ENCODE measurements around the gene TRIM61. TPM values are rescaled to one million over a fixed set of nuclear protein-coding genes. Genes with fewer than 3 reads are reported as not detected.
"Not testable (repeated sequence)": the region's sequence is repeated elsewhere in the genome, so short reads cannot be mapped to it uniquely, and the experiment has no call there.

The TRIM61 gene
- total RNA-seq, 1 donor from 2014 or later = 0.19 TPM

DNA sequence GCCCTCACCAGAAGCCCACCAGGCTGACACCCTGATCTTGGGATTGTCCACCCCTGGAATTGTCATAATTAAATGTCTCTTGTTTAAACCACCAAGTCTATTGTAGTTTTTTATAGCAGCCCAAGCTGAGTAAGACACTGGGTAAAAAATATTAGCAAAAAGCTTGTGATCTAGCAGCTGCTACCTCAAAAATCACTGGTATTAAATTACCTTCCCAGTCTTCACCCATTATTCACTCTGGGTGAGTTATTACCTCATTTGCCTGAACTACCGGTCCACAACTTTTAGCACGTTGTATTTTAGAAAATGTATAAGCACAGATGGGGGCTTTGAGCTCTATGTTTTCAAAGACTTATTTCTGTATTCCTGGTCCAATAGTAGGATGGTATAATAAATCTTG, 12.0 kb upstream of the TRIM61 start:
- H3K27me3 Mint-ChIP-seq (ENCODE audit: low read depth) = no peaks in the 10 kb centered on the region
- H3K4me1 Mint-ChIP-seq = no peaks in the 10 kb centered on the region
- no peak for DNase-seq (ENCODE audit: low read depth, low spot score)
- no peak overlapping the region for H3K4me3 Mint-ChIP-seq
- H3K27ac Mint-ChIP-seq (ENCODE audit: unreplicated experiment) = no peak overlapping the region
- no peaks in the 10 kb centered on the region for H3K9me3 Mint-ChIP-seq
- TF ChIP-seq, protein P1, sequence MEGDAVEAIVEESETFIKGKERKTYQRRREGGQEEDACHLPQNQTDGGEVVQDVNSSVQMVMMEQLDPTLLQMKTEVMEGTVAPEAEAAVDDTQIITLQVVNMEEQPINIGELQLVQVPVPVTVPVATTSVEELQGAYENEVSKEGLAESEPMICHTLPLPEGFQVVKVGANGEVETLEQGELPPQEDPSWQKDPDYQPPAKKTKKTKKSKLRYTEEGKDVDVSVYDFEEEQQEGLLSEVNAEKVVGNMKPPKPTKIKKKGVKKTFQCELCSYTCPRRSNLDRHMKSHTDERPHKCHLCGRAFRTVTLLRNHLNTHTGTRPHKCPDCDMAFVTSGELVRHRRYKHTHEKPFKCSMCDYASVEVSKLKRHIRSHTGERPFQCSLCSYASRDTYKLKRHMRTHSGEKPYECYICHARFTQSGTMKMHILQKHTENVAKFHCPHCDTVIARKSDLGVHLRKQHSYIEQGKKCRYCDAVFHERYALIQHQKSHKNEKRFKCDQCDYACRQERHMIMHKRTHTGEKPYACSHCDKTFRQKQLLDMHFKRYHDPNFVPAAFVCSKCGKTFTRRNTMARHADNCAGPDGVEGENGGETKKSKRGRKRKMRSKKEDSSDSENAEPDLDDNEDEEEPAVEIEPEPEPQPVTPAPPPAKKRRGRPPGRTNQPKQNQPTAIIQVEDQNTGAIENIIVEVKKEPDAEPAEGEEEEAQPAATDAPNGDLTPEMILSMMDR (conservative IDR thresholded peaks at IDR 0.05) = no peak
- H3K36me3 Mint-ChIP-seq (ENCODE audit: low read depth) = no peaks in the 10 kb centered on the region

DNA sequence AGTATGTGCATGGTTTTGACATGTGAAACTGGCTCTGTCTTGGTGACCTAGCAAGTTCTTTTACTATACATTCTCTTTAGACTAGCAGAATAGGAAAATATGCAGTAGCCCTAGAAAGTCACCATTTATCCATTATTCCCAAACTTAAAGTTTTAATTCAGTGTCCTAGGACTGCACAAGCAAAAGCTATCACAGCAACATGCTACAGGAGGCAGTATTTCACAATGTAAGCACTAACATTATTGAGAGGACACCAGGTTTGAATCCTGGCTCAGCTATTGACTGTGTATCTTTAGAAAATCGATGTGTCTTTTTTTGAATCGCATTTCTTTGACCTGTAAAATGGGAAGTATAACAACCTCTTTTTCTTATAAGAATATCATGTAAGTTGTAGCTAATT, 5.5 kb downstream of the TRIM61 start:
- H3K27me3 Mint-ChIP-seq (ENCODE audit: low read depth); H3K4me3 Mint-ChIP-seq; DNase-seq (ENCODE audit: low read depth, low spot score); H3K9me3 Mint-ChIP-seq; H3K4me1 Mint-ChIP-seq; H3K27ac Mint-ChIP-seq (ENCODE audit: unreplicated experiment); H3K36me3 Mint-ChIP-seq (ENCODE audit: low read depth): not testable (repeated sequence)

DNA sequence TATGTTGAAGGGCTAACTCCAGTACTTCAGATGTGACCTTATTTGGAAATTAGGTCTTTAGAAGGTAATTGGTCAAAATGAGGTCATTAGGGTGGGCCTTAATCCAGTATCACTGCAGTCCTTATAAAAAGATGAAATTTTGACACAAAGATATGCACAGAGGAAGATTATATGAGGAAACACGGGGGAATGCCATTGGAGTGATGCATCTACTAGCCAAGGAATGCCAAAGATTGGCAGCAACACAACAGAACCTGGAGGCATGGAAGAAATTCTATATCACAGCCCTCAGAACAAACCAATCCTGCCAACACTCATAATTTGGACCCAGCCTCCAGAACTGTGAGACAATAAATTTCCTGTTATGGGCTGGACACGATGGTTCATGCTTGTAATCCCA, 17.6 kb downstream of the TRIM61 start:
- no peak for DNase-seq (ENCODE audit: low read depth, low spot score)
- TF ChIP-seq, protein P1 (conservative IDR thresholded peaks at IDR 0.05) = no peak
- peaks cover 28% of the 10 kb centered on the region for H3K4me1 Mint-ChIP-seq
- H3K4me3 Mint-ChIP-seq = no peak overlapping the region
- H3K9me3 Mint-ChIP-seq = peaks cover 7% of the 10 kb centered on the region
- H3K27me3 Mint-ChIP-seq (ENCODE audit: low read depth) = no peaks in the 10 kb centered on the region
- H3K27ac Mint-ChIP-seq (ENCODE audit: unreplicated experiment) = no peak overlapping the region
- H3K36me3 Mint-ChIP-seq (ENCODE audit: low read depth) = peaks cover 14% of the 10 kb centered on the region

DNA sequence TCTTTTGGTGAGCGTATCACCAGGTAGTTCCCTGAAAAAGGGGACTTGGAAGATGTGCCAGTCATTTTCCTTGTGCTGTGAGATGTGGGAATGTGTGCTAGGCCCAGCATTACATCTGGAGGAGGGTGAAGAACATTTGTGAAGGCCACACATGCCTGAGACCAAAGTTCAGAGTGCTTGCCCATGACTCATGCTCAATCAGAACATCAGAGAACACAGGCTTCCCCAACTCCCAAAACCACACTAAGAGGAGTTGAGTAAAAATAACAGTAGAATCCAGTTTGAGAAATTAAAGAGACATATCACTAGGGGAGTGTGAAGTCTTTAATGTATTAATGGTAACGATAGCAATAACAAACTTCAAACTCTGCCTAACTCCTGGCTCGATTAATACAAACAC, 18.0 kb downstream of the TRIM61 start:
- peaks cover 28% of the 10 kb centered on the region for H3K4me1 Mint-ChIP-seq
- H3K27me3 Mint-ChIP-seq (ENCODE audit: low read depth); H3K9me3 Mint-ChIP-seq; DNase-seq (ENCODE audit: low read depth, low spot score); H3K27ac Mint-ChIP-seq (ENCODE audit: unreplicated experiment); H3K4me3 Mint-ChIP-seq: not testable (repeated sequence)
- peaks cover 14% of the 10 kb centered on the region for H3K36me3 Mint-ChIP-seq (ENCODE audit: low read depth)

DNA sequence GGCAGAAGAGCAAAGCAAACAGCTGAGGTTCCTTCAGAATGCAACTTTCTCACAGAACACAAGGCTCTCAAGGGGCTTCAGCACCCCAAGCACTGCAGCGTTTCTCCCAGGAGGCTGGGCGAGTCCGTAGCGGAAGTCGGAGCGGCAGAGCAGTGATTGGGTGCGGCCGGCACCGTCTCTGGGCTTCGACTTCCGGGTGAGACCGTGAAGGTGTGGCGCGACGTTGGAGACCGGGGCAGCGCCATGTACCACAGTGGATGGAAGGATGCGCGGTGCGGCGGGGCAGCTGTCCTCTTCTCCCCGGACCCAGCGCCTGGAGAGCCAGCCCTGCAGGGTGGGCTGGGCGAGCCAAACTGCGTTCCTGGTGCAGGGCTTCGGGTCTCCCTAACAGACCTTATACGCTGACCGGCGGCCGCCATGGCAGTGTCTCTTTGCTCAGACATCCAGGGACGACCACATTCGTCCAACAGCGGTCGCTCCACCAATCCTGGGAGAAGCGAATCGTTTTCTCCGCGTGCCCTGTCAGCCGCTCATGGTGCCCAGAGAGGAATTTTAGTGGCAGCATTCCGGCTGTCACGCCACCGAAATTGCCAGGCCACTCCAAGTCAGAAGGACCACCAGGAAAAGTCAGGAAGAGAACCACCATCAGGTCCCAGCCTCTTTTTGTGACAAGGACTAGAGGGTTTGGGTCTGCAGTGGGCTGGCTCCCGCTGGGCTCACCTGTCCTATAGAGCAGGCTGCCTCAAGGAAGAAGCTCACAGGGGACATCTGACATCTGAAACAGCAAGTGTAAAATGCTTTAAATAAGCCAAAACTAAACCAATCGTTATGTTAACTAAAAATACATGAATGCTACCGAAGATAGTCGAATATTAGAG, 20.5 kb downstream of the TRIM61 start:
- H3K36me3 Mint-ChIP-seq (ENCODE audit: low read depth) = peaks cover 14% of the 10 kb centered on the region
- peak overlapping the region; percentile 60 for H3K27ac Mint-ChIP-seq (ENCODE audit: unreplicated experiment)
- peak overlapping the region; percentile 93 for H3K4me3 Mint-ChIP-seq
- peaks cover 28% of the 10 kb centered on the region for H3K4me1 Mint-ChIP-seq
- H3K27me3 Mint-ChIP-seq (ENCODE audit: low read depth) = no peaks in the 10 kb centered on the region
- DNase-seq (ENCODE audit: low read depth, low spot score) = peak; percentile 61
- TF ChIP-seq, protein P1 (conservative IDR thresholded peaks at IDR 0.05) = no peak
- peaks cover 7% of the 10 kb centered on the region for H3K9me3 Mint-ChIP-seq

DNA sequence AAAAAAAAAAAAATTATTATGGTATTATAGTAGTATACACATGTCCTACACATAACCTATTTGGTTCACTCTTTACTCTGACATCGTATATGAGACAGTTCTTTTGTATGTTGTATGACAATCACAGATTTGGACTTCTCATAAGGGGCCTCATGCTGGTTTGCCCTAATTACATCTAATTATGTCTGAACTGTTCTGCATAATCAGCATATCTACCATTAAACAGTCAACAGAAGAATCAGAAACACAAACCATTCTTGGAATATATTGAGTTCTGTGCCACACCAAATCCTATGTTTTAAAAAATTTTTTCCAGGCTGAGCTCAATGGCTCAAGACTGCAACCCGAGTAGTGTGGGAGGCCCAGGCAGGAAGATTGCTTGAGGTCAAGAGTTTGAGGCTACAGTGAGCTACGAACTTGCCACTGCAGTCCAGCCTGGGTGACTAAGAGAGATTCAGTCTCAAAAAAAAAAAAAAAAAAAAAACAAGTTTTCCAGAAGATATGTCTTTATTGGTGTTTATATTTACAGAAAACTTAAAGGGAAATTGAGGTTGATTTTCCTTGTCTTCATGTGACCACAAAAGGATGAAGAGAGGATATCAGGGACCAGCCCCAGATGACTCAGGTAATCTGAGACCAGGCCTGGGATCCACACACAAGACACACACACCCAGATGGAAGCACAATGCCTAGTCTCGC, 22.2 kb downstream of the TRIM61 start:
- TF ChIP-seq, protein P1 (conservative IDR thresholded peaks at IDR 0.05) = no peak
- peaks cover 5% of the 10 kb centered on the region for H3K9me3 Mint-ChIP-seq
- DNase-seq (ENCODE audit: low read depth, low spot score) = no peak
- peak overlapping the region; percentile 93 for H3K4me3 Mint-ChIP-seq
- H3K27ac Mint-ChIP-seq (ENCODE audit: unreplicated experiment) = no peak overlapping the region
- H3K4me1 Mint-ChIP-seq = peaks cover 28% of the 10 kb centered on the region
- H3K27me3 Mint-ChIP-seq (ENCODE audit: low read depth) = peaks cover 3% of the 10 kb centered on the region
- peaks cover 14% of the 10 kb centered on the region for H3K36me3 Mint-ChIP-seq (ENCODE audit: low read depth)
